ENCODE measurements around the gene REST. TPM values are rescaled to one million over a fixed set of nuclear protein-coding genes. Genes with fewer than 3 reads are reported as not detected.

Gene REST
- total RNA-seq, 4 donors from 2014 or later = 27.7 to 70.8 (median 50.5) TPM

GRCh38 chr4:56953680-56954520 lies 46.2 kb downstream of the REST start:
- H3K36me3 ChIP-seq = no peaks in the 10 kb centered on the region
- no peak overlapping the region for H3K4me3 ChIP-seq
- no peaks in the 10 kb centered on the region for H3K27me3 ChIP-seq
- H3K9me3 ChIP-seq = no peaks in the 10 kb centered on the region
- H3K27ac ChIP-seq = no peak overlapping the region
- 90% methylated on average over 9 of the region's 9 CpGs for WGBS
- no peak for DNase-seq (ENCODE audit: low spot score in 2 of 2)
- peaks cover 11% of the 10 kb centered on the region for H3K4me1 ChIP-seq
- TF ChIP-seq EP300 (IDR thresholded peaks at IDR 0.05) (no peak), POLR2A (IDR thresholded peaks at IDR 0.05) (no peak), POLR2AphosphoS5 (IDR thresholded peaks at IDR 0.05) (no peak)
- TF ChIP-seq, protein P1, sequence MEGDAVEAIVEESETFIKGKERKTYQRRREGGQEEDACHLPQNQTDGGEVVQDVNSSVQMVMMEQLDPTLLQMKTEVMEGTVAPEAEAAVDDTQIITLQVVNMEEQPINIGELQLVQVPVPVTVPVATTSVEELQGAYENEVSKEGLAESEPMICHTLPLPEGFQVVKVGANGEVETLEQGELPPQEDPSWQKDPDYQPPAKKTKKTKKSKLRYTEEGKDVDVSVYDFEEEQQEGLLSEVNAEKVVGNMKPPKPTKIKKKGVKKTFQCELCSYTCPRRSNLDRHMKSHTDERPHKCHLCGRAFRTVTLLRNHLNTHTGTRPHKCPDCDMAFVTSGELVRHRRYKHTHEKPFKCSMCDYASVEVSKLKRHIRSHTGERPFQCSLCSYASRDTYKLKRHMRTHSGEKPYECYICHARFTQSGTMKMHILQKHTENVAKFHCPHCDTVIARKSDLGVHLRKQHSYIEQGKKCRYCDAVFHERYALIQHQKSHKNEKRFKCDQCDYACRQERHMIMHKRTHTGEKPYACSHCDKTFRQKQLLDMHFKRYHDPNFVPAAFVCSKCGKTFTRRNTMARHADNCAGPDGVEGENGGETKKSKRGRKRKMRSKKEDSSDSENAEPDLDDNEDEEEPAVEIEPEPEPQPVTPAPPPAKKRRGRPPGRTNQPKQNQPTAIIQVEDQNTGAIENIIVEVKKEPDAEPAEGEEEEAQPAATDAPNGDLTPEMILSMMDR (IDR thresholded peaks at IDR 0.05) = no peak

- Histone ChIP-seq H3K36me3 (peaks cover 21% of the 10 kb centered on the region), H3K27ac (peak overlapping the region; percentile 47), H3K4me1 (peaks cover 13% of the 10 kb centered on the region), H3K9me3 (no peaks in the 10 kb centered on the region), H3K27me3 (no peaks in the 10 kb centered on the region), H3K4me3 (peak overlapping the region; percentile 19)
- peak; percentile 92 to 93 for DNase-seq (ENCODE audit: low spot score in 2 of 2)
- WGBS = 18% methylated on average over 7 of the region's 7 CpGs
- TF ChIP-seq, protein P1 (IDR thresholded peaks at IDR 0.05) = no peak
- peak in 1 of 3 donors; percentile 85 for TF ChIP-seq POLR2AphosphoS5 (IDR thresholded peaks at IDR 0.05)
Measured at GRCh38 chr4:56958111-56958517, 50.4 kb downstream of the REST start.

- Histone ChIP-seq H3K9me3 (no peaks in the 10 kb centered on the region), H3K27me3 (no peaks in the 10 kb centered on the region), H3K27ac (no peak overlapping the region), H3K4me1 (peaks cover 13% of the 10 kb centered on the region), H3K4me3 (no peak overlapping the region), H3K36me3 (peaks cover 31% of the 10 kb centered on the region)
- WGBS = 27% methylated on average over 1 of the region's 1 CpG
- no peak for TF ChIP-seq EP300 (IDR thresholded peaks at IDR 0.05)
- TF ChIP-seq, protein P1 (IDR thresholded peaks at IDR 0.05) = no peak
- DNase-seq (ENCODE audit: low spot score in 2 of 2) = no peak
Measured at GRCh38 chr4:56959100-56959499, 51.4 kb downstream of the REST start.

GRCh38 chr4:56961107-56961500 lies 53.4 kb downstream of the REST start:
- TF ChIP-seq POLR2AphosphoS5 (IDR thresholded peaks at IDR 0.05) (no peak), EP300 (IDR thresholded peaks at IDR 0.05) (no peak)
- Histone ChIP-seq H3K27me3 (no peaks in the 10 kb centered on the region), H3K9me3 (no peaks in the 10 kb centered on the region), H3K4me1 (peaks cover 13% of the 10 kb centered on the region), H3K27ac (no peak overlapping the region), H3K36me3 (peaks cover 49% of the 10 kb centered on the region), H3K4me3 (no peak overlapping the region)
- 98% methylated on average over 2 of the region's 2 CpGs for WGBS
- DNase-seq (ENCODE audit: low spot score in 2 of 2) = no peak

DNA sequence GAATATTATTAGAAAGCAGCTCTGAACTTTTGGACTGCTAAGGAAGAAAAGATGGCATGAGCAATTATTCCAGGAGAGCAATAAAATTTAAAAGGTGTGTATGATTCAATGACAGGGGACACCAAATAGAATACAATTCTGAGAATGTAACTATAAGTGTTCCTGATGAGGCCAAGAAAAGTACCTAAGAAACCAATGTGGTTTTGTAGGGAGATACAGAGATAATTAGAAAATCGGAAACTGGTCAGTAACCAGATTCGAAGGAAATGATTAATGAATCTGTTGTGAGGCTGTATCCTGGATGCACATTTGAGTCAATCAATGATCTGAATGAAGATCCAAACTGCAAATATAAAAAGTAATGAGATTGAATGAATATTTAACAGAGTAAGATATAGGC lies 63.7 kb downstream of the REST start:
- H3K36me3 ChIP-seq = peaks cover 71% of the 10 kb centered on the region
- peaks cover 19% of the 10 kb centered on the region for H3K4me1 ChIP-seq
- H3K27me3 ChIP-seq = no peaks in the 10 kb centered on the region
- no peak for DNase-seq (ENCODE audit: low spot score in 2 of 2)
- WGBS = 83% methylated on average over 2 of the region's 2 CpGs
- peaks cover 4% of the 10 kb centered on the region for H3K9me3 ChIP-seq
- H3K4me3 ChIP-seq = no peak overlapping the region
- H3K27ac ChIP-seq = no peak overlapping the region
- TF ChIP-seq POLR2AphosphoS5 (IDR thresholded peaks at IDR 0.05) (no peak), POLR2A (IDR thresholded peaks at IDR 0.05) (no peak), EP300 (IDR thresholded peaks at IDR 0.05) (no peak)
- TF ChIP-seq, protein P1 (IDR thresholded peaks at IDR 0.05) = no peak

Measured in suprapubic skin (tissue), 4 donors.